GM23248 (cell line): Measurements from ENCODE around the gene HOXA5. TPM values are rescaled to one million over a fixed set of nuclear protein-coding genes. Genes with fewer than 3 reads are reported as not detected.

ENCODE experiments used
- DNase-seq: peaks from one replicate; pipeline ENCODE4 v3.0.0-alpha.2; 2015
- H2AFZ ChIP-seq: fragments of 200-600 bp; sonication (generic); 2 replicates; pipeline ENCODE4 v1.6.1; 2016; ENCODE audit warnings: antibody characterized with exemption
- H3F3A ChIP-seq: fragments of 200-600 bp; sonication (generic); 2 replicates; pipeline ENCODE4 v1.6.1; 2016; ENCODE audit warnings: mild to moderate bottlenecking, antibody characterized with exemption, mixed run types; ENCODE audit not compliant: insufficient read depth
- H3K27ac ChIP-seq: fragments of 200-600 bp; sonication (generic); 2 replicates; pipeline ENCODE4 v1.5.1; 2016; ENCODE audit warnings: mild to moderate bottlenecking
- H3K27me3 ChIP-seq: fragments of 200-600 bp; sonication (generic); replicated peaks from 2 replicates; pipeline ENCODE4 v1.6.1; 2016; ENCODE audit warnings: mild to moderate bottlenecking; ENCODE audit not compliant: insufficient read depth
- H3K36me3 ChIP-seq: fragments of 200-600 bp; sonication (generic); 2 replicates; pipeline ENCODE4 v1.6.1; 2016; ENCODE audit warnings: low read depth, mild to moderate bottlenecking
- H3K4me1 ChIP-seq: fragments of 200-600 bp; sonication (generic); 2 replicates; pipeline ENCODE4 v1.6.1; 2016; ENCODE audit warnings: mild to moderate bottlenecking; ENCODE audit not compliant: insufficient read depth
- H3K4me2 ChIP-seq: fragments of 200-600 bp; sonication (generic); one replicate; pipeline ENCODE4 v1.6.1; 2016; ENCODE audit warnings: mild to moderate bottlenecking; ENCODE audit not compliant: unreplicated experiment
- H3K4me3 ChIP-seq: fragments of 200-600 bp; sonication (generic); 2 replicates; pipeline ENCODE4 v1.5.1; 2016; ENCODE audit warnings: mild to moderate bottlenecking
- H3K79me2 ChIP-seq: fragments of 200-600 bp; sonication (generic); 2 replicates; pipeline ENCODE4 v1.6.1; 2016; ENCODE audit warnings: mild to moderate bottlenecking; ENCODE audit not compliant: insufficient read depth
- H3K9ac ChIP-seq: fragments of 200-600 bp; sonication (generic); 2 replicates; pipeline ENCODE4 v1.6.1; 2016; ENCODE audit warnings: mild to moderate bottlenecking
- H3K9me2 ChIP-seq: fragments of 200-600 bp; sonication (generic); 2 replicates; pipeline ENCODE4 v1.6.1; 2016; ENCODE audit warnings: mixed run types, mild to moderate bottlenecking, moderate library complexity; ENCODE audit not compliant: insufficient read depth
- H3K9me3 ChIP-seq: fragments of 200-600 bp; sonication (generic); one replicate; pipeline ENCODE4 v1.6.1; 2017; ENCODE audit warnings: low read depth
- H4K20me1 ChIP-seq: fragments of 200-600 bp; sonication (generic); 2 replicates; pipeline ENCODE4 v1.6.0; 2016; ENCODE audit not compliant: insufficient read depth
- EZH2 ChIP-seq: fragments of 200-600 bp; sonication (generic); IDR thresholded peaks from 2 replicates; pipeline ENCODE4 v1.6.1; 2018; ENCODE audit warnings: antibody characterized with exemption, mild to moderate bottlenecking; ENCODE audit not compliant: insufficient read depth, poor library complexity, severe bottlenecking
- EZH2phosphoT487 ChIP-seq: fragments of 200-600 bp; sonication (generic); IDR thresholded peaks from 2 replicates; pipeline ENCODE4 v1.6.1; 2018; ENCODE audit warnings: antibody characterized with exemption, moderate library complexity, mild to moderate bottlenecking, low read depth; ENCODE audit not compliant: insufficient read depth
- WGBS, 2 experiments: methylation state at CpG; one replicate each; pipeline ENCODE4 v1.1.6; 2015 to 2017; ENCODE audit warnings: low lambda C conversion rate in 2 of 2, low coverage in 1 of 2; ENCODE audit errors: missing lambda C conversion rate in 2 of 2; 5-methylcytosine and 5-hydroxymethylcytosine counted together
- in situ Hi-C: fragments of 300-500 bp; cut with MboI; formaldehyde crosslinking; loops from 2 replicates; pipeline ENCODE4 v1.15.0; 2020
- polyA plus RNA-seq: library from polyadenylated mRNA; unstranded; fragments of >200 nt; fragmentation: Nextera tagmentation; extraction: Ambion mirVana; gene quantifications from 2 replicates; pipeline ENCODE4 v1.2.1, GENCODE V29; 2016
- total RNA-seq: library from RNA; depleted of rRNA; stranded (reverse); fragments of >200 nt; shearing (Covaris generic); gene quantifications from 2 replicates; pipeline ENCODE4 v1.2.3, GENCODE V29; 2014

HOXA5 gene
- total and polyA plus RNA-seq, 2 experiments from 2014 or later = 1.9 to 4.0 TPM

- no peak for TF ChIP-seq EZH2phosphoT487
- Histone ChIP-seq H3K9me3 (no peaks in the 10 kb centered on the region), H3F3A (peaks cover 20% of the 10 kb centered on the region; the same call in 1 of the 2 replicates), H2AFZ (peak within 1 kb of the TSS; percentile 91), H3K27ac (peak within 1 kb of the TSS; percentile 86), H3K36me3 (0 out of 2 replicates have a peak, but pooled peaks cover 7% of the 10 kb centered on the region), H4K20me1 (no peaks in the 10 kb centered on the region), H3K4me3 (peak within 1 kb of the TSS; percentile 89), H3K9ac (peak within 1 kb of the TSS; percentile 87), H3K4me2 (peak within 1 kb of the TSS; percentile 98), H3K9me2 (no peaks in the 10 kb centered on the region), H3K79me2 (peaks cover 89% of the 10 kb centered on the region), H3K27me3 (no peaks in the 10 kb centered on the region), H3K4me1 (peaks cover 26% of the 10 kb centered on the region)
- WGBS, 2 experiments = 41 to 48% methylated on average over 52 to 63 of the region's 63 CpGs
- in situ Hi-C loops = no loop called here
- peak; percentile 72 for DNase-seq
These were observed 3.9 kb upstream of the HOXA5 start, which contains the start of gene HOXA6 for GRCh38 chr7:27147199-27148030. HOXA6 (minus strand) TSS chr7:27147774; CDS start chr7:27147749, 25 bp downstream.

- no peaks in the 10 kb centered on the region for H3K9me3 ChIP-seq
- DNase-seq = no peak
- H3K27ac ChIP-seq = no peak overlapping the region
- H2AFZ ChIP-seq = no peak overlapping the region
- no peaks in the 10 kb centered on the region for H3K27me3 ChIP-seq
- peaks cover 26% of the 10 kb centered on the region for H3K4me1 ChIP-seq
- H3K4me2 ChIP-seq = no peak overlapping the region
- H3K79me2 ChIP-seq = peaks cover 84% of the 10 kb centered on the region
- in situ Hi-C loops = no loop called here
- H3F3A ChIP-seq = peaks cover 19% of the 10 kb centered on the region; the same call in 1 of the 2 replicates
- H3K4me3 ChIP-seq = no peak overlapping the region
- H3K9me2 ChIP-seq = no peaks in the 10 kb centered on the region
- TF ChIP-seq EZH2 (no peak), EZH2phosphoT487 (no peak)
- no peaks in the 10 kb centered on the region for H4K20me1 ChIP-seq
- H3K36me3 ChIP-seq = 0 out of 2 replicates have a peak, but pooled peaks cover 7% of the 10 kb centered on the region
- no peak overlapping the region for H3K9ac ChIP-seq
- WGBS, 2 experiments = 89 to 90% methylated on average over 5 of the region's 5 CpGs
These were observed 3.2 kb upstream of the HOXA5 start for GRCh38 chr7:27146491-27147198.

GRCh38 chr7:27145914-27146412 lies 2.5 kb upstream of the HOXA5 start:
- Histone ChIP-seq H3K27ac (no peak overlapping the region), H3K4me1 (peaks cover 26% of the 10 kb centered on the region), H3K4me3 (no peak overlapping the region), H3K27me3 (no peaks in the 10 kb centered on the region), H3K79me2 (peaks cover 84% of the 10 kb centered on the region), H3K4me2 (no peak overlapping the region), H2AFZ (no peak overlapping the region), H3F3A (peaks cover 15% of the 10 kb centered on the region; the same call in 1 of the 2 replicates), H3K36me3 (peaks cover 13% of the 10 kb centered on the region; the same call in 1 of the 2 replicates), H3K9me2 (no peaks in the 10 kb centered on the region), H4K20me1 (no peaks in the 10 kb centered on the region), H3K9me3 (no peaks in the 10 kb centered on the region), H3K9ac (no peak overlapping the region)
- in situ Hi-C loops = no loop called here
- no peak for DNase-seq
- 96 to 97% methylated on average over 11 of the region's 11 CpGs for WGBS, 2 experiments
- TF ChIP-seq EZH2phosphoT487 (no peak), EZH2 (no peak)

- no peak for DNase-seq
- H3K4me1 ChIP-seq = peaks cover 26% of the 10 kb centered on the region
- no peaks in the 10 kb centered on the region for H3K9me2 ChIP-seq
- no peak overlapping the region for H2AFZ ChIP-seq
- no peak overlapping the region for H3K27ac ChIP-seq
- WGBS, 2 experiments = 93 to 95% methylated on average over 44 to 47 of the region's 47 CpGs
- no peak overlapping the region for H3K4me2 ChIP-seq
- no peaks in the 10 kb centered on the region for H3K9me3 ChIP-seq
- no peaks in the 10 kb centered on the region for H3K27me3 ChIP-seq
- peaks cover 15% of the 10 kb centered on the region; the same call in 1 of the 2 replicates for H3F3A ChIP-seq
- no peak for TF ChIP-seq EZH2
- no peak for TF ChIP-seq EZH2phosphoT487
- H3K36me3 ChIP-seq = peaks cover 16% of the 10 kb centered on the region; the same call in 1 of the 2 replicates
- H4K20me1 ChIP-seq = no peaks in the 10 kb centered on the region
- no peak overlapping the region for H3K9ac ChIP-seq
- H3K79me2 ChIP-seq = peaks cover 79% of the 10 kb centered on the region
- in situ Hi-C loops = no loop called here
- H3K4me3 ChIP-seq = no peak overlapping the region
These were observed 1.9 kb upstream of the HOXA5 start for GRCh38 chr7:27145165-27145913.
